ENCODE results near the gene EIF3B.
"Not testable (repeated sequence)": the region's sequence is repeated elsewhere in the genome, so short reads cannot be mapped to it uniquely, and the experiment has no call there.

DNA sequence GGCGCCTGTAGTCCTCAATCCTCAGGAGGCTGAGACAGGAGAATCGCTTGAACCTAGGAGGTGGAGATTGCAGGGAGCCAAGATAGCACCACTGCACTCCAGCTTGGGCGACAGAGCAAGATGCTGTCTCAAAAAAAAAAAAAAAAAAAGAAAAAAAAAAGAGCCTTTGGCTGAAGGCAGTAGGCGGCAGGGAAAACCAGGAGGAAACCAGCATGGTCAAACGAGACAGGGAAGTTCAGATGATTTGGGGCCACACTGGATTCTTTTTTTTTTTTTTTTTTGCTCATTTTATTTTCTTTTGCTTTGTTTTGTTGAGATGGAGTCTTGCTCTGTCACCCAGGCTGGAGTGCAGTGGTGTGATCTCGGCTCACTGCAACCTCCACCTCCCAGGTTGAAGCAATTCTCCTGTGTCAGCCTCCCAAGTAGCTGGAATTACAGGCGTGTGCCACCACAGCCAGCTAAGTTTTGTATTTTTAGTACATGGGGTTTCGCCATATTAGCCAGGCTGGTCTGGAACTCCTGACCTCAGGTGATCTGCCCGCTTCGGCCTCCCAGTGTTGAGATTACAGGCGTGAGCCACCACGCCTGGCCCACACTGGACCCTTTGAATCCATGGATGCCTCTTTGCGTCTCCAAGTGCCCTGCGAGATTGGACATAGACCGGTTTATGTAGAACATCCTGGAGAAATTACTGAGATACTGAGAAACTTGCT is 7.1 kb upstream of the EIF3B start:
- TF ChIP-seq, protein P1, sequence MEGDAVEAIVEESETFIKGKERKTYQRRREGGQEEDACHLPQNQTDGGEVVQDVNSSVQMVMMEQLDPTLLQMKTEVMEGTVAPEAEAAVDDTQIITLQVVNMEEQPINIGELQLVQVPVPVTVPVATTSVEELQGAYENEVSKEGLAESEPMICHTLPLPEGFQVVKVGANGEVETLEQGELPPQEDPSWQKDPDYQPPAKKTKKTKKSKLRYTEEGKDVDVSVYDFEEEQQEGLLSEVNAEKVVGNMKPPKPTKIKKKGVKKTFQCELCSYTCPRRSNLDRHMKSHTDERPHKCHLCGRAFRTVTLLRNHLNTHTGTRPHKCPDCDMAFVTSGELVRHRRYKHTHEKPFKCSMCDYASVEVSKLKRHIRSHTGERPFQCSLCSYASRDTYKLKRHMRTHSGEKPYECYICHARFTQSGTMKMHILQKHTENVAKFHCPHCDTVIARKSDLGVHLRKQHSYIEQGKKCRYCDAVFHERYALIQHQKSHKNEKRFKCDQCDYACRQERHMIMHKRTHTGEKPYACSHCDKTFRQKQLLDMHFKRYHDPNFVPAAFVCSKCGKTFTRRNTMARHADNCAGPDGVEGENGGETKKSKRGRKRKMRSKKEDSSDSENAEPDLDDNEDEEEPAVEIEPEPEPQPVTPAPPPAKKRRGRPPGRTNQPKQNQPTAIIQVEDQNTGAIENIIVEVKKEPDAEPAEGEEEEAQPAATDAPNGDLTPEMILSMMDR (IDR thresholded peaks at IDR 0.05): not testable (repeated sequence)
- not testable (repeated sequence) for TF ChIP-seq POLR2A (IDR thresholded peaks at IDR 0.05)
